RWPE2 (cell line): ENCODE measurements around the gene RPL37A.
"Not testable (repeated sequence)": the region's sequence is repeated elsewhere in the genome, so short reads cannot be mapped to it uniquely, and the experiment has no call there.

Experiments
- ATAC-seq: fragments of 200-7000 bp; cut with Tn5 transposase; 3 replicates; pipeline ENCODE4 v1.9.1; 2021; ENCODE audit warnings: low read depth
- DNase-seq: peaks from one replicate; pipeline ENCODE4 v3.0.0-alpha.2; 2020; ENCODE audit warnings: low spot score
- H3K27ac ChIP-seq: fragments of 450-650 bp; 2 replicates; pipeline ENCODE4 v1.5.1; 2017; ENCODE audit warnings: mild to moderate bottlenecking; ENCODE audit not compliant: poor library complexity, severe bottlenecking
- H3K27me3 ChIP-seq: fragments of 250-450 bp; sonication (Bioruptor Pico); 2 replicates; pipeline ENCODE4 v1.5.1; 2021; ENCODE audit warnings: mild to moderate bottlenecking, moderate library complexity; ENCODE audit not compliant: insufficient read depth, poor library complexity, severe bottlenecking
- H3K36me3 ChIP-seq: fragments of 250-450 bp; sonication (Bioruptor Pico); 2 replicates; pipeline ENCODE4 v1.5.1; 2020; ENCODE audit warnings: low read depth, mild to moderate bottlenecking, moderate library complexity
- H3K4me1 ChIP-seq: fragments of 250-450 bp; sonication (Bioruptor Pico); 2 replicates; pipeline ENCODE4 v1.5.1; 2021; ENCODE audit warnings: mild to moderate bottlenecking, moderate library complexity; ENCODE audit not compliant: insufficient read depth, poor library complexity, severe bottlenecking
- H3K4me3 ChIP-seq: fragments of 250-450 bp; sonication (Bioruptor Pico); 2 replicates; pipeline ENCODE4 v1.5.1; 2021; ENCODE audit warnings: mild to moderate bottlenecking, moderate library complexity; ENCODE audit not compliant: severe bottlenecking
- H3K9me3 ChIP-seq: fragments of 250-450 bp; sonication (Bioruptor Pico); 2 replicates; pipeline ENCODE4 v1.5.1; 2021; ENCODE audit warnings: mild to moderate bottlenecking, moderate library complexity; ENCODE audit not compliant: severe bottlenecking
- TF ChIP-seq, protein P1 (sequence below): fragments of 450-650 bp; IDR thresholded peaks from one replicate; pipeline ENCODE4 v1.5.1; 2017; ENCODE audit warnings: mild to moderate bottlenecking, moderate library complexity; ENCODE audit not compliant: poor library complexity, severe bottlenecking

The RPL37A gene

GRCh38 chr2:216508229-216508628 is 9.6 kb downstream of the RPL37A start:
- Histone ChIP-seq H3K36me3 (peaks cover 65% of the 10 kb centered on the region), H3K9me3 (no peaks in the 10 kb centered on the region), H3K27ac (no peak overlapping the region), H3K27me3 (no peaks in the 10 kb centered on the region), H3K4me1 (no peaks in the 10 kb centered on the region), H3K4me3 (no peak overlapping the region)
- DNase-seq (no peak), ATAC-seq (no peak)
- TF ChIP-seq, protein P1, sequence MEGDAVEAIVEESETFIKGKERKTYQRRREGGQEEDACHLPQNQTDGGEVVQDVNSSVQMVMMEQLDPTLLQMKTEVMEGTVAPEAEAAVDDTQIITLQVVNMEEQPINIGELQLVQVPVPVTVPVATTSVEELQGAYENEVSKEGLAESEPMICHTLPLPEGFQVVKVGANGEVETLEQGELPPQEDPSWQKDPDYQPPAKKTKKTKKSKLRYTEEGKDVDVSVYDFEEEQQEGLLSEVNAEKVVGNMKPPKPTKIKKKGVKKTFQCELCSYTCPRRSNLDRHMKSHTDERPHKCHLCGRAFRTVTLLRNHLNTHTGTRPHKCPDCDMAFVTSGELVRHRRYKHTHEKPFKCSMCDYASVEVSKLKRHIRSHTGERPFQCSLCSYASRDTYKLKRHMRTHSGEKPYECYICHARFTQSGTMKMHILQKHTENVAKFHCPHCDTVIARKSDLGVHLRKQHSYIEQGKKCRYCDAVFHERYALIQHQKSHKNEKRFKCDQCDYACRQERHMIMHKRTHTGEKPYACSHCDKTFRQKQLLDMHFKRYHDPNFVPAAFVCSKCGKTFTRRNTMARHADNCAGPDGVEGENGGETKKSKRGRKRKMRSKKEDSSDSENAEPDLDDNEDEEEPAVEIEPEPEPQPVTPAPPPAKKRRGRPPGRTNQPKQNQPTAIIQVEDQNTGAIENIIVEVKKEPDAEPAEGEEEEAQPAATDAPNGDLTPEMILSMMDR: no peak

GRCh38 chr2:216516730-216517350 is 18.2 kb downstream of the RPL37A start:
- DNase-seq (no peak), ATAC-seq (0 out of 3 replicates have a peak, but pooled peaks have one; percentile 41)
- TF ChIP-seq, protein P1: peak; percentile 94
- Histone ChIP-seq H3K36me3 (peaks cover 22% of the 10 kb centered on the region), H3K27ac (no peak overlapping the region), H3K27me3 (no peaks in the 10 kb centered on the region), H3K4me3 (no peak overlapping the region), H3K4me1 (no peaks in the 10 kb centered on the region), H3K9me3 (no peaks in the 10 kb centered on the region)

- no peak for ATAC-seq
- H3K9me3 ChIP-seq: no peaks in the 10 kb centered on the region
- H3K27ac ChIP-seq: no peak overlapping the region
- H3K36me3 ChIP-seq: peaks cover 22% of the 10 kb centered on the region
- H3K4me1 ChIP-seq: no peaks in the 10 kb centered on the region
- TF ChIP-seq, protein P1: no peak
- H3K4me3 ChIP-seq: no peak overlapping the region
- DNase-seq: no peak
- H3K27me3 ChIP-seq: no peaks in the 10 kb centered on the region
Observed at GRCh38 chr2:216517447-216518225, 19.0 kb downstream of the RPL37A start.

DNA sequence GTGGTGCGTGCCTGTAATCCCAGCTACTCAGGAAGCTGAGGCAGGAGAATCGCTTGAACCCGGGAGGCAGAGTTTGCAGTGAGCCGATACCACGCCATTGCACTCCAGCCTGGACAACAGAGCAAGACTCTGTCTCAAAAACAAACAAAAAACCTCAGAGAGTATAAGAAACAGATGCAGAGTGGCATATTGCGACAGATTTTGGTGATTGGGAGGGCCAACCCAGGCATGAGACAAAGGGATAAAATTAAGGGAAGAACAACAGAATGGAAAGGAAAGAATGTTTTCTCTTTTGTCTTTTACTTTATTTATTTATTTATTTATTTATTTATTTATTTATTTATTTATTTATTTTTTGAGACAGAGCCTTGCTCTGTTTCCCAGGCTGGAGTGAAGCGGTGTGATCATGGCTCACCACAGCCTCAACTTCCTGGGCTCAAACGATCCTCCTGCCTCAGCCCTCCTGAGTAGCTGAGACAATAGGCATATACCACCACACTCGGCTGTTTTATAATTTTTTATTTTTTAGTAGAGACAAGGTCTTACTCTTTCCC is 20.0 kb downstream of the RPL37A start:
- not testable (repeated sequence) for H3K4me3 ChIP-seq, ATAC-seq, H3K4me1 ChIP-seq, H3K27me3 ChIP-seq, DNase-seq, H3K9me3 ChIP-seq, H3K27ac ChIP-seq
- peaks cover 22% of the 10 kb centered on the region for H3K36me3 ChIP-seq

DNA sequence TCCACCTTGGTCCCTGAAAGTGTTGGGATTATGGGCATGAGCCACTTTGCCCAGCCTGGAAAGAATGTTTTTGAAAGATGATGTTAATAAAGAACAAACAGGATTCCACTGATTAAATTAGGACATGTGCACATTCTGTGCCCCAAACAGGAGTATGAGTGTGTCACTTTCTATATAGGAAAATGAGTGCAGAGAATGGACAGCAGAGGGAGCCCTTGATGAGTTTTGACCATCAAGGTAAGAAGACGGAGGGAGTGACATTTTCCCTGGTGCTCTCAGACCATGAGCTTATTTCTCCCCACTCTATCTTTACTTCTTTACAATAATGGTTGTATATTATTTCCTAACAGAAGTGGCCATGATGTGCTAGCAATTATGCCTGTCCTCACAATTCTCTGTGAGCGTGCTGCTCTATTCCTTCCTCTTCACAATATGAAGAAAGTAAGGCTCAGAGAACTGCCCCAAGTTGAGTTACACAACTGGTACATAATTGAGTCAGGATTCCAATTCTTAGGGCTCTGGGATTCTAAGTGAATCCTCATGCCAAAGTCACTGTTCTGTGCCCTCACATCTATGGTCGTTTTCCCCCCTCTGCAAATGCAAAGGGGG is 20.6 kb downstream of the RPL37A start:
- TF ChIP-seq, protein P1: peak; percentile 85
- DNase-seq: no peak
- H3K4me3 ChIP-seq: no peak overlapping the region
- H3K27ac ChIP-seq: no peak overlapping the region
- H3K36me3 ChIP-seq: peaks cover 22% of the 10 kb centered on the region
- no peaks in the 10 kb centered on the region for H3K9me3 ChIP-seq
- H3K27me3 ChIP-seq: no peaks in the 10 kb centered on the region
- peak; percentile 81 for ATAC-seq
- H3K4me1 ChIP-seq: no peaks in the 10 kb centered on the region
